Stimulated activated CD4-positive, alpha-beta T cell treated with anti-CD3 and anti-CD28 coated beads, Interleukin-1b, Interleukin-23, amount 100 ng/mL, for 48 hours (primary cell): Measurements from ENCODE around the gene ZNF346.
A peak's percentile ranks its signal among the peaks of the same experiment; 100 is the strongest.

Source experiments
- DNase-seq: peaks from one replicate; pipeline ENCODE4 v3.0.0-alpha.2; 2020

The ZNF346 gene

GRCh38 chr5:177096162-177097015 lies 73.9 kb downstream of the ZNF346 start:
- DNase-seq = no peak

GRCh38 chr5:177097016-177097985 lies 74.8 kb downstream of the ZNF346 start:
- no peak for DNase-seq

GRCh38 chr5:177098120-177098469 lies 75.6 kb downstream of the ZNF346 start:
- DNase-seq = no peak

- DNase-seq = no peak
These were observed 76.1 kb downstream of the ZNF346 start for GRCh38 chr5:177098470-177099141.

GRCh38 chr5:177099422-177100093 lies 77.1 kb downstream of the ZNF346 start:
- DNase-seq = no peak

GRCh38 chr5:177100714-177101121 lies 78.2 kb downstream of the ZNF346 start:
- DNase-seq = no peak

- DNase-seq = no peak
These were observed 81.2 kb downstream of the ZNF346 start for GRCh38 chr5:177103523-177104253.

- DNase-seq = no peak
These were observed 83.4 kb downstream of the ZNF346 start for GRCh38 chr5:177105691-177106476.

GRCh38 chr5:177107159-177107558 lies 84.7 kb downstream of the ZNF346 start:
- no peak for DNase-seq

GRCh38 chr5:177109810-177110209 lies 87.3 kb downstream of the ZNF346 start:
- no peak for DNase-seq

GRCh38 chr5:177111720-177112394 lies 89.4 kb downstream of the ZNF346 start:
- DNase-seq = peak; percentile 61

- no peak for DNase-seq
These were observed 90.2 kb downstream of the ZNF346 start for GRCh38 chr5:177112589-177113220.

- DNase-seq = peak; percentile 75
These were observed 91.3 kb downstream of the ZNF346 start for GRCh38 chr5:177113566-177114424.

GRCh38 chr5:177116631-177117373 lies 94.3 kb downstream of the ZNF346 start:
- DNase-seq = peak; percentile 90

GRCh38 chr5:177117441-177118045 lies 95.0 kb downstream of the ZNF346 start:
- no peak for DNase-seq

GRCh38 chr5:177122566-177122965 lies 100.1 kb downstream of the ZNF346 start:
- no peak for DNase-seq

GRCh38 chr5:177123789-177124485 lies 101.4 kb downstream of the ZNF346 start:
- DNase-seq = no peak
